Measurements from ENCODE around the gene ENDOV.

GRCh38 chr17:80456465-80457235 lies 41.7 kb downstream of the ENDOV start:
- no peak for TF ChIP-seq CTCF (IDR thresholded peaks at IDR 0.05)
- no peak for TF ChIP-seq EZH2 (IDR thresholded peaks at IDR 0.05)
- TF ChIP-seq EZH2phosphoT487 (IDR thresholded peaks at IDR 0.05), result no peak
